NCI-H774 (cell line): Measurements from ENCODE around the gene RNASE12.
A peak's percentile ranks its signal among the peaks of the same experiment; 100 is the strongest.
"Not testable (repeated sequence)": the region's sequence is repeated elsewhere in the genome, so short reads cannot be mapped to it uniquely, and the experiment has no call there.

ENCODE experiments used
- DNase-seq: peaks from one replicate; lab custom pipeline; 2025; lab: John Stamatoyannopoulos, UW

Gene RNASE12, protein sequence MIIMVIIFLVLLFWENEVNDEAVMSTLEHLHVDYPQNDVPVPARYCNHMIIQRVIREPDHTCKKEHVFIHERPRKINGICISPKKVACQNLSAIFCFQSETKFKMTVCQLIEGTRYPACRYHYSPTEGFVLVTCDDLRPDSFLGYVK

DNA sequence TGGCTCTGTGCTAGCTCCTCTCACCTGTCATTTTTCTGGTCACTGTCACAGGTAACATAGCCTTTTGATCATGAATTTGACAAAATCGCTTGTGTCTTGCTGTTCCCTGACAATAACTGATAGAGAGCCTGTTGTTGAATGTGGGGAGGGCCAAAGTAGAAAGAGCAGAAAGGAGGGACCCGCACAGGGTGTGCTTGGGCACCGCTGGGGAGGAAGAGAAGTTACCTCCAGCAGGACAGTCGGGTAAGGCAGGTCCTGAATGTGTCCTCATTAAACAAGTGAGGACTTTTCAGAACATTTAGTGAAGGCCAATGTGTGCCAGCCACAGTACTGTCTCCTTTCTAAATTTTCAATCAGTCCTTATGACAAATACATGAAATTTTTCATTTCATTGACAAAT, at the start of gene RNASE12:
TSS of gene RNASE12 (minus strand) at position 142 of the 400 bp plus-strand sequence. CDS start 653 bp downstream, outside the sequence.
- DNase-seq, result no peak

DNA sequence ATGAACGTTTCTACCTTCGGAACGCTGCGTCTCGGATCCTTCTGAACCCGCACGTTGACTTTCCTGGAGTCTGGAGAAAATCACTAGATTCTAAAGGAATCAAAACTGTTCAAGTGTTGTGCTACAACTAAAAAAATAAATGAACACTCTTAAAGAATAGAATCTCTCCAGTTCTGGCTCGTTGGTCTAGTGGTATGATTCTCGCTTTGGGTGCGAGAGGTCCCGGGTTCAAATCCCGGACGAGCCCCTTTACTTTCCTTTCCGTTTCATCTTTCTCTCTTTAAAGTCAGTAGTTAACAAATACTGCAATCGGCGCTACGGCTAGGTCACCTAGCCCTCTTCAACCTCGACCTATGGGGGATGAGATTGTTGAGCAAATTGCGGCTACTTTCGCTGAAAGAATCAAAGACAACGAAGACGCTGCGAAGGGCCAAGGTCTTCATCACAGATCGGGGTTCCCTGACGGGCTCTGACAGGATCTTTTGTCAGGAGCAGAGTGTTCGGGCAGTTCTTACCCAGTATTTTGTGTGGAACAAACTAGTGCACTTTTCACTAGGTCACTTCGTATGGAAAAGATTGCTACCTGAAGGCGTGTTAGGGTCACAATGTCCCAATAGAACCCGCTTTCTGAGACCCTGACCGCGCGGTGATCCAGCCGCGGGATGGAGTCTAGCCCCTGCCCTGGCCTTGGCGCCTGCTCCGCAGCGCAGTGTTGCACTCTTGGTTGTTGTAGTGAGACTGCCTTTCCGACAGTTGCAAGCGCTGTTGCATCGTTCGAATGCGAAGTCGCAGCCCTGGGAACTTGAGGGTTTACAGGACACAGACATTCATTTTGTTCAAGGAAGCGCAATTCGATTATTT, 41.9 kb upstream of the RNASE12 start:
- DNase-seq, result peak; percentile 24

DNA sequence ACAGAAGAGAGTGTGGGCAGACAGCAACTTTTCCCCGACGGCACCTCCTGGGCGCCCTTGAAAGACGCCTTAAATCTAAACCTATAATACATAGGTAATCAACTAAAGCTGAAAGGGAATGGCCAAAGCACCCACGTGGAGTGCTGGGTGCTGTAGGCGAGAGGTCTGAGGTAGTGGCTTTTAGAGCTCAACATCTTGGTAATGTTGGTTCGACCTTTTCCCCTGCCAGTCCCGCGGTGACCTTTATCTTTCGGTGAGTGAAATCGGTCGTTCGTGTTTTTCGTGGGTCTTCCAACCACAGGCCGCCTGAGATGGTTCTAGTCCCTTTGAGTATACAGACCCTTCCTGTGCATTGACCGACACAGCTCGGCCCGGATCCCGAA, 41.3 kb upstream of the RNASE12 start:
- no peak for DNase-seq

DNA sequence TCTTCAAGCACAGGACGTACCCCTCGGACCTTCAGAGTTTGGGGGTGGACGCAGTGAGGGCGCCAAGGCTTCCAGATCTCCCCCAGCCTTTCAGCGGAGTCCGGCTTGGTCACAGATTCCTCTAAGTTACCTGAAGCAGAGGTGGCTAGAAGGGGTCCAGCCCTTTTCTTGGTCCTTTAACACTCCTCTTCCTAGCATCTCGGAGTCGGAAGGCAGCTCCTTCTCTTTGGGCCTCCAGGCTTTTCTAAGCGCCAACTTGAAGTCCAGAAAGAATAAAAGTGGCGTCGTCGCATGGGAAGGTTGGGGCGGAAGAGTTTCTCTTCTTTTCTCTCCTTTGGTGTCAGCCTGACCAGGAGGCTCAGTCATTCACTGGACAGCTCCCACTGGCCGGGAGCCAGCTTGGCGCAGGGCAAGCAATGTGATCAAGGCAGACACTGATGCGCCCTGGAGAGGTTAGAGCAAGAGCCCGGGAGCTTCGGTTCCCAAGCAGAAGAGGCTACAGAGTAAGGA, 40.8 kb upstream of the RNASE12 start:
- DNase-seq, result no peak

DNA sequence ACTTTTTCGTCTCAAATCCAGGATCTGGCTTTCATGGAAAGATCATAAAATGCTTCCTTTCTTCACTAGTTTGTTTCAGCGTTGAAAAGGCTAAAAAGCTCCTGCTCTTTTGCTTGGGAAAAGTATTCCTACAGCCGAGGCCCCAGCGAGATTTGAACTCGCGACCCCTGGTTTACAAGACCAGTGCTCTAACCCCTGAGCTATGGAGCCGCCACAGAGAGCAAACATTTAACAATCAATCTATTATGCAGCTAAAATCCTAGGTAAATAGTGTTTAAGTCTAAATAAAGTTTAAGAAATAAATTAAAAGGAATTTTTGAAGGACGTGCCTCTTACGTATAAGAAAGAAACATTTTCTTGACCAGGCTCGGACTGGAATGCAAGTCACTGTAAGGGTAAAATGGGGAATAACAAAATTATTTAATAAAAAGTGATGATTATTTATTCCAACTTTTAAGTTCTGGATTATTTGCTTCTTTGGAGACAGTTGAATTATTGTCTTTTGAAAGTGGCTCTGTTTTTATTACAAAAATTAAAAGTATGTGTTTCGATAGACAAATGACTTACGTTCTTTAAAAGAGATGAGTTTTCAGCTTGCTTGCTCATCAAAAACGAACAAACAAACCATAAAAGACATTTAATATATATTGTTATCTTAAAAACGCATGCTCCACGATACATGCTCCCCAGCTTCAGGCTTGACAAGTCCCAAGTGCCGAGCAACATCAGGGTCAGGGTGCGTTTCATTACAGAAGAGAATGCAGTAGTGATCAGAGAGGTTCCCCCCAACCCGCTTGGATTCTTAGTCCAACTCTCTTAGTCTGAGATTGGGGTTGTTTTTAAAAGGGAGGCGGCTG, 40.1 kb upstream of the RNASE12 start:
- peak; percentile 40 for DNase-seq

DNA sequence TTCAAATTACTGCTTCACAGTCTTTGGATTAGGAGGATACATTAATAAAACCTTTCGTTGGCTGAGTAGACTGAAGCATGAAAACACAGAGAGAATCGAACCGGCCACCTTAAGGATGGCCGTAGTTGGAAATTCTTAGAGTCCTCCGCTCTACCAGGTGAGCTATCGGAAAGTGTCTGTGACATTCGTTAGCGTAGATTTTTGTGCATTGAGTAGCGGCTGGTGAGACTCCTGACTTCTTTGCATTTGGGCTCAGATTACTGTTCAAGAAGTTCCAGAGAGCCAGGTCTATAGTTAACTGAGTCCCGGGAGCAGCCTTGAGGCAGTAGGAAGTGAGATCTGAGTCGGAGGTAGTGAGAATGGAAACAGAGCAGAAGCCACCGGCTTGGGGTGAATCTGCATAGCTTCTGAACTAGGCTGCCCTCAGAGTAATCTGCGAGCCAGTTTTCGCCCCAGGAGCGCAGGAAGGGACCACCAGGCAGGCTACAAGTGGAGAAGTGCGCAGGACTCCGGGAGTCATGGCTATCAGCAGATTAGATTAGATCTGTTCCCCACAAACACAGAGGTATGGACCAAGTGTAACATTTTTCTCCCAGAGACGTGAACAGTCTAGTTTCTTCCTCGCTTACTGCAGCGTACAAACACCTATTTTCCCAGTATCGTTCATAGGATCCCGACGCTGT, 39.3 kb upstream of the RNASE12 start:
- peak; percentile 60 for DNase-seq

DNA sequence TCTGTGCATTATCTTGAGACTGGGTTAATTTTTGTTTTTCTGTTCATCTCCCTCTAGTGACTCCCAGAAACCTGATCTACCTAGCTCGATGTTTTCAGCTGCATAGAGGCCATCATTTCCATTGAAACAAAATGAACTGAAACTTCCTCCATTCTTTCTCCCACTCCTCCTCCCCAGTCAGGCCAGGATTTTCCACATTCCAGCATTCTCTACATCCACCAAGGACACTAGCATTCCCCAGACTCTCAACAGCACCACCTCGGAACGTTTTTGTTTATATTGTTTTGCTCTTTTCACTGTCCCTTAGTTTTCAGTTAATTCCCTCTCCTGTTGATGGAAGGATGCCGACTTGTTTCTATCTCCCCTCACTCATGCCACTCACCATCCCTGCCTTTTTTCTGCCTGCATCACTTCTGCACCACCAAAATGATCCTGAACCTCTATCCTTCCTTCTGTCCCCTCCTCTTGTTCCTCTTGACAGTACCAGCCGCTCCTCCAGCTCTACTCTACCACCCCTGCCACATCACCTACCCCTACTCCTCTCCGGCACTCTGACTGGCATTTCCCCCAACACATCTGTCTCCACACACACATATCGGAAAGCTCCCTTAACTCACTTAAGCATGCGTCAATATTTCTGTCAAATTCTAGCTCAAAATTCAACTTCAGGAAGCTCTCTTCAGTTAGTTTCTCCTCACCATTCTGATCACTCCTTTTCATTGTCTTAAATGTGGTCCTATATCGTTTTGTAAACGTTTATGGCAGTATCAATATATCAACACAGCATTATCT, 37.1 kb upstream of the RNASE12 start:
- no peak for DNase-seq

DNA sequence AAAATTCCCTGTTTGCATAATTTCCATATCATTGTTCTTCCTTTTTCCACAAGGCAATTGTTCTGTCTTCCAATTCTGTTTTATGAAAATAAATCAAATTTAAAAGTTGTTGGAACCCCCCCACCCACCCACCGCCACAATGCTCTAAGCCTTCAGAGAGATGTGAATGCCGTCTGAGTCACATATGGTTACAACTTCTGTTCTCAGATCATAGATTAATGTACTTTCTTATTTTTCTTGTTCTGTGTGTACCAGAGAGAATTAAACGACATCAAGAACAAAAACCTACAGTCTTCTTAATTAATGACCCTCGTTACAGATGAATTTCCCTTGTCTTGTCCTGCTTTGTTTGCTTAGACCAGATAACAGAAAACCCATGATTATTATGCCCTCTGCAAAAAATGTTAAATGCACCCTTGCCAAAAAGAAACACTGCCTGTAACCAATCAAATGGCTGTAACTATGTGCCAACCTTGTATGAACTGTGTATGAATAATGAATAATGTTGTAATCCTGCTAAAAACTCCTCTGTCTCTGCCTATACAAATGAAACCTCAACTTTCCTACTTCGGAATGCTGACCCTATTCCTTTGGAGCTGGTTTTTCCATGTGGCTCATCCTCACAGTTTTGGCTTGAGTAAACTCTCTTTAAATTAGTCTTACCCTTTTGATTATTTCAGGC, 36.3 kb upstream of the RNASE12 start:
- no peak for DNase-seq

DNA sequence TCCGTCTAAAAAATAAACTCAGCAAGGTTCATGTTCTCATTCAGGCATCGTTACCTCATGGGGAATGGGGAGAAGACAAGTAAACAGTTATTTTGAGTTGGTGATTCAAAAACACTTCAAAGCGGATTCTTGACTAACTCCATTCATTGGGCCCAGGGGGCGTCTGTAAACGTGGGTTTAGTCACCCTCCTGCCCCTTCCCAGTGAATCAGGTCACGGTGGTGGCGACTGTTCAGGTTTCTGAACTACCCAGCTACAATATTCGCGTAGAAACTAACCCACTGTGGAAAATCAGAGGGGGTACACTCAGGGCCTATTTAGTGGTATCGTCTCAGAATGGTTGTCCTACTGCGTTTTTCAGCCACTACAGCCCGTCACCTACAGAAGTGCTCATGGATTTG, 35.1 kb upstream of the RNASE12 start:
- no peak for DNase-seq

DNA sequence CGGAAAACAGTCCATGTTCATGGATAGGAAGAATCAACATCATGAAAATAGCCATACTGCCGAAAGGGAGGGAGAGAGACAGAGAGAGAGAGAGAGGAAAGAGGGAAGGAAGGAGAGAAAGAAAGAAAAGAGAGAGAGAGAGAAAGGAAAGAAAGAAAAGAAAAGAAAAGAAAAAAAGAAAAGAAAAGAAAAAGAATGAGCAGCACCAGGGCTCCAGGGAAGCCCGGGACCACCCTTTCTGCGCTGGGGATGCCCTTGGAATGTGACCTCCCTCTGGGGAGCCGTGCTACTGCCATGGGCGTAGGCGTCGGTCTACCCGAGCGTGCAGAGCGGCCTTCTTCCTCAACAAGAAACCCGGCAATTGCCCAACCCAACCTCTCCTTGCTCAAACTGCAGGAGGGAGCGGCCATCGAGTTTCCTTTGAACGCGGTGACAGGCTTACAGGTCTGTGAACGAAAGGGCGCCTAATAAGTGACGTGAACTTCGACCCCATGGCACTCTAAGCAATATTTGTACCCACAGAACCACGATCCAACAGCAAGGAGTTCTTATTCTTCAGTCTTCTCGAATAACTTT, 33.4 kb upstream of the RNASE12 start:
- no peak for DNase-seq

DNA sequence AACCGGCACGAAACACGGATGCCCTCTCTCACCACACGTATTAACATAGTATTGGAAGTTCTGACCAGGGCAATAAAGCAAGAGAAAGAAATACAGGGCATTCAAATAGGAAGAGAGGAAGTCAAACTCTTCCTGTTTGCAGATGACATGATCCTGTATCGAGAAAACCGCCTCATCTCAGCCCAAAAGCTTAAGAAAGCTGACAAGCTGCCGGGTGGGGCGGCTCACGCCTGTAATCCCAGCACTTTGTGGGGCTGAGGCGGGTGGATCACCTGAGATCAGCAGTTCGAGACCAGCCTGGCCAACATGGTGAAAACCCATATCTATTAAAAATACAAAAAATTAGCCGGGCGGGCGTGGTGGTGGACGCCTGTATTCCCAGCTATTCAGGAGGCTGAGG, 32.6 kb upstream of the RNASE12 start:
- no peak for DNase-seq

DNA sequence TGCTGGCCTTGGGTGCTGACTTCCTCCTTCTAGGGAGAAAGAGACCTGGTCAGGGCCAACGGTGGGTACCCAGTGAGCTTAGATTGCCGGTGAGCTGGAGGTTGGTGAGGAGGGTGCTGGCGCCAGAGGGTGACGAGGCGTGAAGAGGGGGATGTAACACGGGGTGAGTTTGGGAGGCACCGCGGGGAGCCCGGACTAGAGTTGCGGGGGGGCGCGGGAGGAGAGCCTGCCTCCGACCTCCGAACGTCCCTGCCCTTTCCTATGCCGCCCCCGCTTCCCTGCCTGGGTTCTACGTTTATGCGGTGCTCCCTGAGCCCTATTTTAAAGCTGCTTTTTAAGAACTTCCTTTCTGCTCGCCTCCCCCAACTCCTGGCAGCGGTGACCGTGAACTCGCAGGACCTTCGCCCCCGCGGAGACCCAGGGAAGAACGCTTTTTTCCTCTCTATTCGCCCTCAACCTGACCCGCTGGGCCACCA, 31.7 kb upstream of the RNASE12 start:
- DNase-seq, result no peak

DNA sequence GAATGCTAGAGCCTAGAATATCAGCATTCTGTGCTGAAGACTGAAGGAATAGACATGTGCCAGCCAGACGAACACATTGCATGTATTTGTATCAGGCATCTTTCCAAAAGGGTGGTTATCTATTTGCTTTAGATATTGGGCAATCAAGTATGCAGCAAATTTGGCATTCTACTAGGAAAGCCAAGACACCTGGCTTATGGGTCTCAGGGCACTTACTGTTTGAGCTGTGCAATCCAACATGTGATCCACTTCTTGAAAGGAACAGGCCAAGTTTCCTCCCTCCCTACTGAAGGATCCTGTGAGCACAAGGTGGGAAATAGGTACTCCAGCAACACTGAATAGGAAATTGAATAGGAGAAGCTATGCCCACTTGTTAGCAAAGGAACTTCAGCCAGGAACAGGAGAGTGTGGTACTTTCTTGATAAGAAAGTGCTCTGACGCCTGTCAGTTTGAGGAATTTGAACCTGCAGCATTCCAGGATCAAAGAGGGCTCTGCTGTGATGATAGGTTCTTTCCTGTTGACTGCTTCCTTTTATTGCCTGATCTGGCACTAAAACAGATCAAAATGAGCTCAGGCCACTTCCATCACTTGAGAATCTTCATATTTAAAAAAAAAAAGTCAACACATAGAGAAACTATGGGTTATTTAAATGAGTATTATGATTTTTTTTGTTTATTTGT, 29.8 kb upstream of the RNASE12 start:
- DNase-seq, result no peak

DNA sequence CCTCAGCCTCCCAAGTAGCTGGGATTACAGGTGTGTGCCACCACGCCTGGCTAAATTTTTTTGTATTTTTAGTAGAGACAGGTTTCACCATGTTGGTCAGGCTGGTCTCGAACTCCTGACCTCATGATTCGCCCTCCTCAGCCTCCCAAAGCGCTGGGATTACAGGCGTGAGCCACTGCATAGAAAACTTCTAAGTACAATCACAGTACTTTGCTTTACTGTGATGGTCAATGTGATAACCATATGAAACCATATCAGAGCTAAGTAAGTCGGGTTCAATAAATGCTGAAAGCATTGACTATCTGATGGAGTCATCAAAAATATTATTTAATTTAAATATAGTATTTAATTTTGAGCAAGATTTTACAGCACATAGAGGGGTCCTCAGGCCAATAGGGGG, 28.5 kb upstream of the RNASE12 start:
- DNase-seq, result not testable (repeated sequence)

DNA sequence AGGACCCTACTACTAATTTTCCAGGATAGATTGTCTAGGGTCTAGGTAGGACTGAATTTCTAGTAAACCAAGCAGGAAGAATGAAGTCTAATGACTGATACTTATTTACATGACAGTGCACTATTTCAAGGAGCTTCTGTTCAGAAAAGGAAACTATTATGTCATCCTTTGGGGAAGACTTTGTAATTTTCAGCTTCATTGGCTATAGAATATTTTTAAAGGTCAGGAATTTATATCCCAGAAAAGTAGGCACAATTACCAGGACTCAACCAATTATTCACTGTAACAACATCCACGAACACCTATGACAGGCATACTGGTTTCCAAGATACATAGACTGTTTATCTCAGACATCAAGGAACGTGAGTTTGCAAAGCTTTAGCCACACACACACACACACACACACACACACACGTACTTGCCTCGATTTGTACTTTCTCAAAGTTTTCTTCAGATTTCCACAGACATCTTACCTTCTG, 27.1 kb upstream of the RNASE12 start:
- DNase-seq, result no peak

DNA sequence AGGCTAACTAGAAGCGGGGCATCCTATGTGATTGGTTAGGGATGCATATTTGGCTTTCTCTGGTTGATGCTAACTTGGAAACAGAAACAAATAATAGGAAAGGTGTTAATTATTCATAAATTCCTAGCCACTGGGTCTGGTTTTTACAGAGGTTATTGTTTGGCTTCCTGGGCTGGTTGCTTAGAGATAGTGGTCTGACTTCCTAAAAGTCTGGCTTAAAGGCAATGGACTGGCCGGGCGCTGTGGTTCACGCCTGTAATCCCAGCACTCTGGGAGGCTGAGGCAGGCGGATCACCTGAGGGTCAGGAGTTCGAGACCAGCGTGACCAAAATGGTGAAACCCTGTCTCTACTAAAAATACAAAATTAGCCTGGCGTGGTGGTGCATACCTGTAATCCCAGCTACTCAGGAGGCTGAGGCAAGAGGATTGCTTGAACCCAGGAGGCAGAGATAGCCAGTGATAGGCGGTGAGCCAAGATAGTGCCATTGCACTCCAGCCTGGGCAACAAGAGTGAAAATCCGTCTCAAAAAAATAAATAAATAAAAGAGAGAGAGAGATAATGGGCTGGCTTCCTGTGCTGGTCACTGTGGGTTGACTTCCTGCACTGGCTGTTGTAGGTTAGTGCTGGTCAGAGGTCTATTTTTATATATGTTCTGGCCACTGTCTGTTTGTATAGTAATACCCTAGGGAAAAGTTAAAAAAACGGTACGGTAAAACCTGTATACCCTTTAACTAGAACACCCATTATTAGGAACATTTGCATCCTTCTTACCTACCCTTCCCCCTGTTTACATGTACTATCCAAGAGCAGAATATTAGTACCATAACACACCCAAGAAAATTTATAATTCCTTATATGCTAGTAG, 26.2 kb upstream of the RNASE12 start:
- no peak for DNase-seq

DNA sequence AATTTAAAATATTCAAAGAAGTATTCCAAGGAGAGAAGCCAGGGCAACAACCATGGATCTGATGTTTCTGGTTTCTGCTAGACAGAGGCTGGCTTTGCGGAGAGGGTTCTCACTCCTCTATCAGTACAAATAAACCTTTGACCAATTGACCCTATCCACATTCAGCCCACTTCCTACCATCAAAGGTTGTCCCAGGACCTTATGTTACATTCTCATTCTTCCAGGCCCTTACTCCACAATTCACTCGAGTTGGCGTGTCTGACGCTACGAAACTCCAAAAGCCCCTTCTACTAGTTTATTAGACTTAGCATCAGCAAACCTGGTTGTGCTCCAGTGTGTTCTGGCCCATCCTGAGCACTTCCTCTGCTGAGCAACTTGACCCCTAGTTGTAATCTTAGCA, 24.8 kb upstream of the RNASE12 start:
- DNase-seq, result no peak
